Endothelial cell of umbilical vein (primary cell): ENCODE measurements around the gene NHS. TPM values are rescaled to one million over a fixed set of nuclear protein-coding genes. Genes with fewer than 3 reads are reported as not detected.

Experiments used
- BruUV-seq: library from RNA; stranded (reverse); fragments of 400-500 nt; replicated peaks from 2 replicates; lab custom pipeline; 2021; lab: Mats Ljungman, UMichigan
- CTCF ChIA-PET: fragments of 300-600, 350-600 bp; sonication (Branson Sonifier 250); formaldehyde crosslinking; loops from one replicate; lab custom pipeline; 2021; ENCODE audit warnings: antibody characterized with exemption, inconsistent platforms; lab: Charles Lee
- POLR2A ChIA-PET: fragments of 300-600, 350-600 bp; sonication (Branson Sonifier 250); formaldehyde crosslinking; loops from one replicate; lab custom pipeline; 2021; ENCODE audit warnings: antibody characterized with exemption, inconsistent platforms; lab: Charles Lee
- DNase-seq: peaks from one replicate; pipeline ENCODE4 v3.0.0-alpha.2; 2011; ENCODE audit warnings: low read depth, low spot score
- FAIRE-seq: peaks from 2 replicates; lab custom pipeline; 2011; peaks lifted over from hg19 to GRCh38; lab: Jason Lieb, UNC
- H2AFZ ChIP-seq: 2 replicates; pipeline ENCODE4 v1.6.0; 2012; ENCODE audit warnings: low read depth, low read length, control low read depth, inconsistent platforms
- H3K27ac ChIP-seq: 2 replicates; pipeline ENCODE4 v1.5.1; 2011; ENCODE audit warnings: low read depth, mild to moderate bottlenecking, control low read depth, low read length, moderate library complexity; ENCODE audit not compliant: insufficient read depth
- H3K27me3 ChIP-seq, 2 experiments: 2 replicates each; pipeline versions ENCODE4 v1.6.0 to v1.6.1; 2011; ENCODE audit warnings: low read length in 2 of 2, mixed read lengths in 1 of 2; ENCODE audit not compliant: control insufficient read depth in 2 of 2, insufficient read depth in 2 of 2
- H3K36me3 ChIP-seq, 2 experiments: 2 replicates in 1 of 2; 3 replicates in 1 of 2; pipeline ENCODE4 v1.5.1; 2011; ENCODE audit warnings: low read length in 2 of 2, mild to moderate bottlenecking in 1 of 2, moderate library complexity in 1 of 2; ENCODE audit not compliant: control insufficient read depth in 2 of 2, insufficient read depth in 2 of 2; ENCODE audit errors: extremely low read depth in 1 of 2
- H3K4me1 ChIP-seq: 3 replicates; pipeline ENCODE4 v1.5.1; 2011; ENCODE audit warnings: mild to moderate bottlenecking, low read length; ENCODE audit not compliant: control insufficient read depth, insufficient read depth; ENCODE audit errors: extremely low read depth
- H3K4me2 ChIP-seq: 2 replicates; pipeline ENCODE4 v1.6.1; 2011; ENCODE audit warnings: low read length, control low read depth, mixed read lengths; ENCODE audit not compliant: insufficient read depth
- H3K4me3 ChIP-seq, 3 experiments: fragments of 200-600 bp in 1 of 3; sonication (generic), shearing (Covaris generic) in 1 of 3; replicated peaks in 1 of 3; 2 replicates each; pipeline ENCODE4 v1.5.1; 2011 to 2016; ENCODE audit warnings: control low read depth in 3 of 3, low read length in 3 of 3, mild to moderate bottlenecking in 2 of 3, inconsistent platforms in 1 of 3, low read depth in 1 of 3, moderate library complexity in 1 of 3; ENCODE audit not compliant: insufficient read depth in 1 of 3
- H3K79me2 ChIP-seq: 2 replicates; pipeline ENCODE4 v1.6.0; 2012; ENCODE audit warnings: low read length, inconsistent platforms; ENCODE audit not compliant: control insufficient read depth, insufficient read depth
- H3K9ac ChIP-seq: replicated peaks from 2 replicates; pipeline ENCODE3; 2011; ENCODE audit warnings: low read length, control low read depth; ENCODE audit not compliant: insufficient read depth; ENCODE audit errors: extremely low read depth
- H3K9me1 ChIP-seq: replicated peaks from 3 replicates; pipeline ENCODE4 v1.6.0; 2011; ENCODE audit warnings: mild to moderate bottlenecking, low read length; ENCODE audit not compliant: control insufficient read depth, insufficient read depth; ENCODE audit errors: extremely low read depth
- H3K9me3 ChIP-seq: replicated peaks from 2 replicates; pipeline ENCODE4 v1.5.1; 2012; ENCODE audit warnings: low read length, inconsistent platforms; ENCODE audit not compliant: control insufficient read depth, insufficient read depth
- H4K20me1 ChIP-seq: replicated peaks from 2 replicates; pipeline ENCODE3; 2011; ENCODE audit warnings: mild to moderate bottlenecking, low read length; ENCODE audit not compliant: control insufficient read depth, insufficient read depth; ENCODE audit errors: extremely low read depth
- EZH2 ChIP-seq: IDR thresholded peaks from 2 replicates; pipeline ENCODE4 v1.6.1; 2012; ENCODE audit warnings: borderline replicate concordance, low read depth, mild to moderate bottlenecking, moderate library complexity, low read length, inconsistent platforms; ENCODE audit not compliant: severe bottlenecking
- FOS ChIP-seq: IDR thresholded peaks from 2 replicates; pipeline ENCODE4 v1.6.1; 2011; ENCODE audit warnings: mild to moderate bottlenecking, low read length, moderate library complexity, borderline replicate concordance; ENCODE audit not compliant: insufficient read depth
- GATA2 ChIP-seq: IDR thresholded peaks from 2 replicates; pipeline ENCODE4 v1.7.0; 2011; ENCODE audit warnings: low read depth, mild to moderate bottlenecking, moderate library complexity, mixed read lengths, low read length; ENCODE audit not compliant: insufficient read length, insufficient read depth
- JUN ChIP-seq: IDR thresholded peaks from 2 replicates; pipeline ENCODE4 v1.6.1; 2011; ENCODE audit warnings: borderline replicate concordance, low read depth; ENCODE audit not compliant: insufficient read length, insufficient read depth
- POLR2A ChIP-seq: IDR thresholded peaks from 2 replicates; pipeline ENCODE4 v1.6.1; 2012; ENCODE audit warnings: low read depth, mild to moderate bottlenecking, control low read depth, low read length
- POLR2AphosphoS5 ChIP-seq: IDR thresholded peaks from 2 replicates; pipeline ENCODE4 v1.6.1; 2012; ENCODE audit warnings: low read depth, mild to moderate bottlenecking, control low read depth, low read length, moderate library complexity; ENCODE audit not compliant: insufficient read depth
- dilution Hi-C: fragments of 300-500 bp; cut with MboI; formaldehyde crosslinking; loops from one replicate; pipeline ENCODE4 v1.15.0; 2019; ENCODE audit warnings: low sequenced_read_pairs; ENCODE audit not compliant: extremely low pct_ligation_motif_present
- intact Hi-C: fragments of 100-400 bp; cut with micrococcal nuclease; formaldehyde crosslinking; loops from one replicate; pipeline ENCODE4 v1.10.0; 2022
- polyA plus RNA-seq, 4 experiments: library from polyadenylated mRNA; depleted of rRNA in 3 of 4; stranded (reverse) in 3 of 4; unstranded in 1 of 4; fragments of >200 nt; gene quantifications; 2 replicates each; pipeline versions ENCODE4 v1.2.1 to v1.2.3, GENCODE V29; 2011 to 2012; ENCODE audit warnings: missing spikeins in 1 of 4
- total RNA-seq: library from RNA; stranded (reverse); gene quantifications from 2 replicates; pipeline ENCODE4 v1.2.3, GENCODE V29; 2021
- TF ChIP-seq, protein P1 (sequence below), 2 donors: IDR thresholded peaks; 1 replicate in 1 of 2; 2 replicates in 1 of 2; pipeline ENCODE4 v1.5.1; 2011; ENCODE audit warnings: low read length in 2 of 2, mild to moderate bottlenecking in 2 of 2, moderate library complexity in 2 of 2, control low read depth in 1 of 2, inconsistent platforms in 1 of 2, low read depth in 1 of 2; ENCODE audit not compliant: insufficient read depth in 1 of 2; ENCODE audit errors: extremely low read depth in 1 of 2
- TF ChIP-seq, protein P2 (sequence below): IDR thresholded peaks from 2 replicates; pipeline ENCODE4 v1.6.1; 2011; ENCODE audit not compliant: insufficient read depth, insufficient read length

NHS gene
- total and polyA plus RNA-seq, 2 donors (not counting 3 experiments of a cell fraction or from before 2014, with no cell fraction given): 0.07 to 0.46 TPM

DNA sequence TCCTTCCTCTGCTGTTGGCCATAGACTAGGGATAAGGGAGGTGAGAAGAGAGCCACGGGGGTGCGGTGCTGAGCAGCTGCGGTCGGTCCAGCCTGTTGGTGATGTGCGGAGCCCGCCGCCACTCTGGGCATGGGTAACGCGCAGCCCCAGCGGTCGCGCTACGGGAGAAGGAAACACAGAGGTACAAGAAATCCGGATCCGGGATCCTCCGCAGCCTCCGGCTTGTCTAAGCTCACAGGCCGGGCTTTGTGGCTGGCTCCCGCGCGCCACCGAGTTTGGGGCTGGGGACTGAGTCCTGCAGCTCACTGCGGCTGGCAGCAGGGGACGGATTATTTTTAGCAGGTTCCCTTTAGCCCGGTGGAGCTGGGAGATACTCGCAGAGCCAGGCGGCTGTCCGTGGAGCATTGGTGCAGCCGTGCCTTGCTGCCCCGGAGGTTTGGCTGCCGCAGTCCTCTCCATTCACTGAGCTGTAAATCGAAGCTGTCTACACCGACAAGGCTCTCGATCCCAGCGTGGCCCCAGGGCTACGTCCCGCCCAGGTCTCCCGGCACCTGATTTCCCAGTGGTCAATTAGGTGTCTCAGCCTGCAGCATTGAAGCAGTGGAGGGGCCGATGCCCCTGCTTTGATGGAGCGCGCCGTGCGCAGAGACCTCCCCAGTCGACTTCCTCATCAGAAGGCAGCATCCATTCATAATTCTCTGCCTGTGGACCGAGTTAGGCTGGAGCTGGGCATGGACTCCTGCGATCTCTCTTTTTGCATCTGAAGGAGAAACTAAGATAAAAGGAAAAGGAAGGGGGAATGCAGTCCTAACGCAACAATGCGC is 280.4 kb downstream of the NHS start:
- POLR2A ChIA-PET: no interaction called here
- CTCF ChIA-PET: interaction anchor here (0.9 to 1.5 kb wide), 2 partner anchors 26 to 64 kb away, joined by 4 read pairs; no protein-coding TSS in a partner anchor

GRCh38 chrX:17656035-17656418 is 281.0 kb downstream of the NHS start:
- H3K9me1 ChIP-seq: no peaks in the 10 kb centered on the region
- H3K36me3 ChIP-seq: no peaks in the 10 kb centered on the region
- DNase-seq (no peak), FAIRE-seq (no peak)
- no TSS peak for BruUV-seq
- CTCF ChIA-PET: interaction anchor here (1.5 kb wide), 1 partner anchor 26 kb away, joined by 4 read pairs; no protein-coding TSS in a partner anchor
- no peak overlapping the region for H3K9ac ChIP-seq
- H3K79me2 ChIP-seq: no peaks in the 10 kb centered on the region
- no peak overlapping the region for H3K27ac ChIP-seq
- H2AFZ ChIP-seq: peak overlapping the region; percentile 62
- H3K27me3 ChIP-seq: peaks cover 0 to 9% of the 10 kb centered on the region in 2 experiments
- peak overlapping the region; percentile 47 for H3K4me2 ChIP-seq
- H3K4me3 ChIP-seq: peak overlapping the region in 1 of 3 experiments; percentile 30
- intact Hi-C loops: no loop called here
- H3K9me3 ChIP-seq: no peaks in the 10 kb centered on the region
- TF ChIP-seq FOS: no peak
- no peak for TF ChIP-seq JUN
- TF ChIP-seq, protein P1, sequence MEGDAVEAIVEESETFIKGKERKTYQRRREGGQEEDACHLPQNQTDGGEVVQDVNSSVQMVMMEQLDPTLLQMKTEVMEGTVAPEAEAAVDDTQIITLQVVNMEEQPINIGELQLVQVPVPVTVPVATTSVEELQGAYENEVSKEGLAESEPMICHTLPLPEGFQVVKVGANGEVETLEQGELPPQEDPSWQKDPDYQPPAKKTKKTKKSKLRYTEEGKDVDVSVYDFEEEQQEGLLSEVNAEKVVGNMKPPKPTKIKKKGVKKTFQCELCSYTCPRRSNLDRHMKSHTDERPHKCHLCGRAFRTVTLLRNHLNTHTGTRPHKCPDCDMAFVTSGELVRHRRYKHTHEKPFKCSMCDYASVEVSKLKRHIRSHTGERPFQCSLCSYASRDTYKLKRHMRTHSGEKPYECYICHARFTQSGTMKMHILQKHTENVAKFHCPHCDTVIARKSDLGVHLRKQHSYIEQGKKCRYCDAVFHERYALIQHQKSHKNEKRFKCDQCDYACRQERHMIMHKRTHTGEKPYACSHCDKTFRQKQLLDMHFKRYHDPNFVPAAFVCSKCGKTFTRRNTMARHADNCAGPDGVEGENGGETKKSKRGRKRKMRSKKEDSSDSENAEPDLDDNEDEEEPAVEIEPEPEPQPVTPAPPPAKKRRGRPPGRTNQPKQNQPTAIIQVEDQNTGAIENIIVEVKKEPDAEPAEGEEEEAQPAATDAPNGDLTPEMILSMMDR (IDR thresholded peaks at IDR 0.05; ENCODE audit: extremely low read depth in 1 of 2, insufficient read depth in 1 of 2, low read depth in 1 of 2, low read length in 2 of 2): no peak
- TF ChIP-seq POLR2A: no peak
- no peak for TF ChIP-seq POLR2AphosphoS5
- TF ChIP-seq EZH2: no peak
- TF ChIP-seq, protein P2, sequence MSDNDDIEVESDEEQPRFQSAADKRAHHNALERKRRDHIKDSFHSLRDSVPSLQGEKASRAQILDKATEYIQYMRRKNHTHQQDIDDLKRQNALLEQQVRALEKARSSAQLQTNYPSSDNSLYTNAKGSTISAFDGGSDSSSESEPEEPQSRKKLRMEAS: no peak
- dilution Hi-C loops: no loop called here
- POLR2A ChIA-PET: no interaction called here
- H3K4me1 ChIP-seq: no peaks in the 10 kb centered on the region
- no peaks in the 10 kb centered on the region for H4K20me1 ChIP-seq

More for the DNA sequence above, 280.4 kb downstream of the NHS start:
- no peaks in the 10 kb centered on the region for H3K4me1 ChIP-seq
- FAIRE-seq (peak; percentile 67), DNase-seq (peak; percentile 26)
- H3K9ac ChIP-seq: no peak overlapping the region
- peaks cover 0 to 9% of the 10 kb centered on the region in 2 experiments for H3K27me3 ChIP-seq
- TF ChIP-seq FOS (no peak), POLR2AphosphoS5 (no peak), GATA2 (no peak)
- H3K79me2 ChIP-seq: no peaks in the 10 kb centered on the region
- H3K4me2 ChIP-seq: peak overlapping the region; percentile 47
- no TSS peak for BruUV-seq
- no peaks in the 10 kb centered on the region for H3K9me1 ChIP-seq
- H3K36me3 ChIP-seq: no peaks in the 10 kb centered on the region
- dilution Hi-C loops (no loop called here), intact Hi-C loops (no loop called here)
- peak overlapping the region; percentile 8 to 45 (median 30) for H3K4me3 ChIP-seq
- H2AFZ ChIP-seq: peak overlapping the region; percentile 62
- no peaks in the 10 kb centered on the region for H3K9me3 ChIP-seq
- H4K20me1 ChIP-seq: no peaks in the 10 kb centered on the region
- no peak overlapping the region for H3K27ac ChIP-seq
